ENCODE measurements around the gene SLC22A2.

SLC22A2 gene

DNA sequence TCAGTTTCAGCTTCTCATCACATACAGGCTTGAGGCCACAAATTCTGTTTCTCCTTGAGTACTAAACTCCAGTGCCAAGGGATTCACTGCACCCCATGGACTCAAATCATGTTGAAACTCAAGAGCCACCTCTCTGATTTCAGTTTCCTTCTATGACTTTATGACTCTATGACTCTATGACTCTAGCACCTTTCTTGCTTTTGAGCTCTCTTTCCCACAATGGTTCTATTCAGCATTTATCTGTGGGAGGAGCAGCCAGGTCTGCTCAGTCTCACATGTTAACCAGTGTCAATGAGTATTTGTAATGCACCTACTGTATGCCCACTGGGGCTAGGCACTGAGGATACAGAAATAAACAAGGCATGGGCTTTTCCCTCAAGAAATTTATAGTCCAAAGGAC lies 14.6 kb upstream of the SLC22A2 start:
- DNase-seq = no peak

DNA sequence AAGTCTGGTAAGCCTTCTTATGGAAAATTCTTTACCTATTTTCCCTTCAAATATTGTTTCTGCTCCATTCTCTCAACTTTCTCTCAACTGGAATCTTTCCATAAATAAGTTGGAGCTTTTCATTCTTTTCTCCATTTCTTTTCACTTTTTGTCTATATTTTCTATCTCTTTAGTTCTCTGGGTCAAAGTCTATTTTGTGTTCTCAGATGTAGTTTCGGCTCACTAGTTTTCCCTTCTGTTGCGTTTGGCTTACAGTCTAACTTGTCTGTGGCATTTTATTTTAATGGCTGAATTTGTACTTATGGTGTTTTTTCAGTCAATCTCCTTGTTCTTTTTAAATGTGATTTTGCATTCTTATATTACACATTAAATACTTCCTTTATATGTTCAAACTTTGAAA lies 14.1 kb upstream of the SLC22A2 start:
- DNase-seq = no peak

DNA sequence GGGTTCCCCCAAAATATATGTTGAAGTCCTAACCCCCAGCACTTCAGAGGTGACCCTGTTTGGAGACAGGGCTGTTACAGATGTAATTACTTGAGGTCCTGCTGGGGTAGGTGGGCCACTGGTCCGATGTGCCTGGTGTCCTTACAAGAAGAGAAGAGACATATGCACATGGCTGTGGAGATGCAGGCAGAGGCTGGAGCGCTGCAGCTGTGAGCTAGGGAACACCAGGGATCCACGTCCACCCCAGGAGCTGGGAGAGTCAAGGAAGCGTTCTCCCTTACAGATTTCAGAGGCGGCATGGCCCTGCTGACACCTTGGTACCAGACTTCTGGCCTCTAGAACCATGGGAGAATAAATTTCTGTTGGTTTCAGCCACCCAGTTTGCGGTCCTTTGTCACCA lies 11.7 kb upstream of the SLC22A2 start:
- DNase-seq = no peak

DNA sequence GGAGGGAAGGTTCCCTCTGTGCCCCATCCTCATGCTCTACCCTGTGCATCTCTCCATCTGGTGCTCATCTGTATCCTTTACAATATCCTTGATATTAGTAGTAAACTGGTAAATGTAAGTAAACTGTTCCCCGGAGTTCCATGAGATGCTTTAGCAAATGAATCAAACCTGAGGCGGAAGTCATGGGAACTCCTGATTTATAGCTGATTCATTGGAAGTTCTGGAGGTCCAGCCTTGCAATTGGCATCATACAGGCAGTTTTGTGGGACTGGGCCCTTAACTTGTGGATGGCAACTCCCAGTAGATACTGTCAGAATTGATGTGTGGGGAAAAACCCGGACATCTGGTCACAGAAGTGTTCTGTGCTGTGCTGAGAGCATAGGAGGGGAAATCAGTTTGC lies 11.2 kb upstream of the SLC22A2 start:
- no peak for DNase-seq

DNA sequence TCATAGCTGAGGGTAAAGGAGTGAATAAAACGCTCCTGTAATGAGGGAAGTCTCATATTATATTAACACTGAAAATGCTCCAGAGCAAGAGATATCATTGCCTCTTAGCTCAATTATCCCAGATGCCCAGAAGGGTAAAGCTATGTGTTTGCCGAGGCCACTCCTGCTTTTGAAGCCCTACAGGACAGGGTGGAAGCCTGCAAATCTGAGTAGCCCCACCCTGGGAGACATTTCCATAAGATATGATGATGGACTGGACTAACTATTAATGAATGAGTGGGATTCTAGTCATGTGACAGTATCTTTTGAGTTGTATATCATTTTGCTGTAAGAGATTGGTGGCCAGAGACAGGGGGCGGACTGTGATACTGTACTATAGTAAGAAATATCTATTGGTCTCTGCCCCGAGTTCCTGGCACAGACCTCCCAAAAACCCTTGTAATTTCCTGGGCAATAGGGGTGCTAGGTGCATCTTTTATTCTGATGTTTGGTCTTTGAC lies 10.5 kb upstream of the SLC22A2 start:
- DNase-seq = no peak

DNA sequence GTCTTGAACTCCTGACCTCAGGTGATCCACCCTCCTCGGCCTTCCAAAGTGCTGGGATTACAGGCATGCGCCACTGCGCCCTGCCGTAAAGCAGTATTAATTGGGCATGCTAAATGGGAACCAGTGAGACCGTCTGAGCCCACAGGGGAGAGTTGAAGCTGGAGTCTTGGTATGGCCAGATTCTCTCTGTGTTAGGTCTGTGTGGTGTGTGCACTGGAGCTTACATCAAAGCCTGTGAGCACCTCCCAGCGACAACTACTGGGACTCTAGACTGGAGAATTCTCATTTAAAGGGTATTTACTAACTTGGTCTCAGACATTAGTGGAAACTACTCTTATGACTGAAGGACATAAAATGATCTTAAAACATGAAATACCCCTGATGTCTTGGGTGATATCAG lies 8.5 kb upstream of the SLC22A2 start:
- DNase-seq = no peak

DNA sequence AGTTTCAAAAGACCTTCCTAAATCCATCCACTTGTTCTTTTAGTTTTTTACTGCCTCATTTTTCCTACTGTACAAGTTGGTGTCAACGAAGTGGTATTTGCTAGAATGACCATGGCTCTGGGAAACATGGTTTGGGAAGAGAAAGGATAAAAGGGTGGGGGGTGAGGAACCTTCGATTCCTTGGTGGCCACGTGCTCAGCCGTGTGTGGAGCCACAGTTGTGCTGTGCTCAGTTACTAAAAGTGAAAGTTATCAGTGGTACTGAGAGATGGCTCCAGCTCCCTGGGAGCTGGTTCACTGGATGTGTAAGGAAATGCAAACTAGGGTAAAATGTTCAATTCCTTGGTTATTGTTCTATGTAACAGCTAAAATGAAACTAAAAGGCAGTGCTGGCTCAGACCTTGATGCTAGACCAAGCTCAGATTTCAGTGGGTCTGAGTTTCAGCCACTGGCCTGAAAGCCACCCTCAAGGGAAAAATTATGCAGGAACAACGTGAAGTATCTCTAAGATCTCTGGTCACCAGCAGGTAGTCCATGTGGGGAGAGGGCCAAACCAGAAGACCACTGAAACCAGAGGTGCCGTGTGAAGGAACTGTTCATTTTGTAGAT lies 7.4 kb upstream of the SLC22A2 start:
- no peak for DNase-seq

DNA sequence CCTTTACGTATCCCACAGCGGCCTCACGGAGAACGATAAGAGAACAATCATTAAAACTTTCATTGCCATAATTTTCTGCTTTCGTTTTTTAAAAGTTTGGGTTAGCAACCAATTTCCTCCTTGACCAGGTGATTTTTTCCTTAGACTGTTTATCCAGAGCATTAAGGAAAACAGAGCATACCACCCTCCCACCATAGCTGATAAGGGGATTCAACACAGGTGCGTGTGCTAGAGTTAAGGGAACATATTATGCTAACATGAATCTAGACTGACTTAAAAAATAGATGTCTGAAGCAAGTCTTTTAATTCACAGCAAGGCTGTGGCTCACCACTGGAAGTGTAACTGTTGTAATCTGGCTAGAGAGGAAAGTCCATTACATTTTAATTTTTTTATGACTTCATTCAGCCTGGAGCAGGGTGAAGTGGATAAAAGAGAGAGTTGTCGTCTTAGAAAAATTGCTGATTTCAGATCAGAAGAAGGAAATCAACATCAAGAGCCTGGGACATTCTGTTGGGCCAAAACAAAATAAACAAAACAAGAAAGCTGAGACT lies 5.5 kb upstream of the SLC22A2 start:
- DNase-seq = no peak

DNA sequence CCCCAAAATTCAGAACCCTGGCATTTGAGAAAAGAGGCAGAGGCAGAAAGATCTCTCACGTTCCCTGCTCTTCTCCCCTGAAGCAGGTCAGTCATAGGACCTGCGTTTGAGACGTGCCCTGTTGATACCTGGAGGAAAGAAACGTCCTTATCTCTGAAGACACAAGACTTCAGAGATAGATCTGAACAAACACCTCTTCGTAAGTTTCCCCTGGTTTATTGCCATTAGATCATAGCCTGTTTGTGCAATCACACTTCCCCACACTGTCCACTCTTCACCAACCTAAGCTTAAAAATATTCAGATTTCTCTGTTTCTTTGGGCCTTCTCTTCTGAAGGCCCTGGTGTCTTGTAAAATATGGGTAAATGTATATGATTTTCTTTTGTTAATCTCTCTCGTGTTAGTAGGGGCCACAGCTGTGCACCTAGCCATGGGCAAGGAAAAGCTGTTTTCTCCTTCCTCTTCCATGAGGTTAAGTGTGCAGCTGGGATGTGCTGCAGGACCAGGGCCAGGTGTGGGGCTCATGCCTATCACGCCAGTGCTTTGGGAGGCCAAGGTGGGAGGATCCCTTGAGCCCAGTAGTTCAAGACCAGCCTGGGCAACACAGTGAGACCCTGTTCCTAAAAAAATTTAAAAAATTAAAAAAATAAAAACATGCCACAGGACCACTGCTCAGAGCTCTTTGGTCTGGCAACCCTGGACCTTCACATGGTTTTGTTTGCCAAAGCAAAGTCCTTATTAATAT lies 4.7 kb upstream of the SLC22A2 start:
- DNase-seq = no peak

DNA sequence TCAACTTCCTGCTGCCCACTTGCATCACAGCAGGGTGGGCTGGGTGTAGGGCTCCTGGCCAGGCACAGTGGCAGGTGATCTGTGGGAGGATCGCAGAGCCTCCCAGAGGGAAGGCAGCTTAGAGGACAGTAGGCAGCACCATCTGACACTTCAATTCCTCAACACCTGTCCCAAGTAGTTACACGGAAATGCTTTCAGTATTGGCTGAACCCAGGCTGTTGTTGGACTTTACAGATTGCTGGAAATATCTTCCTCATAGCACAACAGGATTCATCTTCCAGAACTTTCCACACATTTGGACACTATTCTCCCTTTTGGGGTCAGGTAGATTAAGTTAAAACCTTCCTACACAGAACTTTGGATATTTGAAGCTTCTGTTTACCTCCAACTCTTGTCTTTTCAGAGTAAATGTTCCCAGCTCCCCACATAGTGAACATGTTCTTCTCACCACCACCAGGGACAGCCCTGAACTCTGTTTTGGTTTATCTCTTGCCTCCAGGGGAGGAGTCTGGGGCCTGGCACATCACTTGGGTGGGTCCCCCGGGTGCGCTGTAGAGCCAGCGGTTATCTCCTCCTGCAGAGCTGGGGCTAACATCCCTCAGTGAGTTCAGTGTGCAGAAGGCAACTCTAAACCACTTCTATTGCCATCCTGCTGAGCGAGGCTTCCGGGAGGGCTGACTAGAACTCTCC lies 3.5 kb upstream of the SLC22A2 start:
- no peak for DNase-seq

DNA sequence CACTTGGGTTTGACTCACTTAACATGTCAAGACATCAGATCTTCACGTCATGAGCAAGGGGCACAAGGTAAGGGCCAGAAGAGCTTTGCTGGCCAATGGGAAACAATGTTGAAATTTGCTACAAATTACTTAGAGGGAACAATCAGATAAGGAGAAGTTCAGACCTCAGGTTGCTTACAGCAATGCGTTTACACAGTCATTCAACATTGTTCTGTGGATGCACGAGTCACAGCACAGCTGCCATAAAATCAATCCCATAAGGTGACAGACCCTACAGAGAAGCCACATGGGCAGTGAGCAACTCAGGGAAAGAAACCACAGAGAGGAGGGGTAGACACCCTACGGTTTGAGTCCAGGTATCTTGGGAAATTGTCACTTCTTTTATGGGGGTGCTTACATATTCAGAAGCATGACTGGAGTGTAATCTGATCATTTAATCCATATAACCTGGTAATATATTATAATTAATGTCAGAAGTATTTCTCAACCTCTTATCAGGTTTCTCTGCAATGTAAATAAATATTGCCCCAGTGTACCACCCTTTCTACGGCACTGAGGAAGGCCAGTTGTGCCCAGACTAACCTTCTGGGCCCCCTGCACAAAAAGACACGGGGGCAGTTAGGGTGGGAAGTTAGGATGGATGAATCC lies 2.3 kb upstream of the SLC22A2 start:
- DNase-seq = no peak

DNA sequence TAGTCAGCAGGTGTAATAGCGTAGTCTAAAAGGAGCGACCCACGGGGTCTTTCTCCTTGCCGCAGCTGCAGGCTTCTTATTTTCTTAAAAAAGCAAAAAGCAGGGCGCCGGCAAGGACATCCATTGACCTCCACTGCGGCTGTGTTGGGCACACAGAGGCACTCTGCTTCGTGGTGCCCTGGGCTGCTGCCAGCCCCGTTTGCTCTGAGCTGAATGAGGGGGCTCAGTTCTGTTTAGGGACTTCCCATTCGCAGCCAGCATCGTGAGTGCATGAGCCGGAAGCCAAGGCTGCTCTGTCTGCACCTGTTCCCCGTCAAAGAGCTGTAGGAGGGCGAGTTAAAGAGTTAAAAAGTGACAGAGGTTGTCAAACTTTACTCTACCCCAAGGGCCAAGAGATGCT lies 1.7 kb upstream of the SLC22A2 start:
- no peak for DNase-seq

DNA sequence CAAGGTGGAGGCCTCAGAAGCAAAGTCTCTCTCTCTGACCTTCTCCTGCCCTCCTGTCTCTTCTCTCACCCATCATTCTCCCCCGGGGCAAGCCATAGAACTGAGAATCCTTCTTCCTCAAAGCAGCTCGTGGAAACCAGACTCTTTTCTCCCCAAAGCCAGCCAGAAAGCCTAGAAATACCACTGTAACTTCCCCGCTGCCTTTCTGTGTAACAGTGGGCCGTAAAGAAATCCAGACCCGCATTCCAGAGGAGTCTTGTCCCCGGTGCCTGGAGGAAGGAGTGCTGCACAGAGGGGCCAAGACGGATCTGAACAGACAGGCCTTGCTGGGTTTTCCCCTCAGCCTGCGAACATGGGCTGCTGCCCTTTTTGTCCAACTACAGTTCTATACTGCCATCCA lies 977 bp upstream of the SLC22A2 start:
- no peak for DNase-seq

DNA sequence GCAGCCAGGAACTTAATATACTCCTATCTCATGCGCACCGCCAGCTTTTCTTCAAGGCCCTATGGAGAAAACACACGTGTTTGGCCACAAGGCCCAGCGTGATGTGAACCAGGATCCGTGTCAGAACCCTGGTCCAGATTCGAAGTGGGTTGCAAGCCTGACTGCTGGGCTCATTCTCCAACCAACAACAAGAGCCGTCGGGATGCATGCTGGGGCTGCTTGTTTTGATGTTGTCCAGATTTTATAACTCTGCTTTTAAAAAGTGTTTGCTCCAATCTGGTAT lies 463 bp upstream of the SLC22A2 start:
- no peak for DNase-seq

DNA sequence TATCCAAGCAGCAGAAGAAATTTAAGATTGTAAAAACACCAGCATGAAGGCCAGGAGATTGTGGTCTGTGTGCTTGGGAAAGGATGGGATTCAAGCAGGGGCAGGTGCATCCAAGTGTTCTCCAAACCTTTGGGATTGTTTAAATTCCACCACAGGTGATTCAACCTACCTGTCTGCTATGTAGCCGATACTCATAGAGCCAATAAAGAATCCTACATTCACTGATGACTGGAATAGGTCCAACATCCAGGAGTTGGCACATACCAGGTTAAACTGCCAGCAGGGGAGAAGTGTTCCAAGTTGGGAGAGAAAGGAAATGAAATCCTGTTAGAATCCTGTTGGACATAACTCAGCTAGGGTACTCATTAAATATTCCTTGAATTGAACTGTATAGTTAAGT lies 2.2 kb downstream of the SLC22A2 start:
- DNase-seq = no peak

DNA sequence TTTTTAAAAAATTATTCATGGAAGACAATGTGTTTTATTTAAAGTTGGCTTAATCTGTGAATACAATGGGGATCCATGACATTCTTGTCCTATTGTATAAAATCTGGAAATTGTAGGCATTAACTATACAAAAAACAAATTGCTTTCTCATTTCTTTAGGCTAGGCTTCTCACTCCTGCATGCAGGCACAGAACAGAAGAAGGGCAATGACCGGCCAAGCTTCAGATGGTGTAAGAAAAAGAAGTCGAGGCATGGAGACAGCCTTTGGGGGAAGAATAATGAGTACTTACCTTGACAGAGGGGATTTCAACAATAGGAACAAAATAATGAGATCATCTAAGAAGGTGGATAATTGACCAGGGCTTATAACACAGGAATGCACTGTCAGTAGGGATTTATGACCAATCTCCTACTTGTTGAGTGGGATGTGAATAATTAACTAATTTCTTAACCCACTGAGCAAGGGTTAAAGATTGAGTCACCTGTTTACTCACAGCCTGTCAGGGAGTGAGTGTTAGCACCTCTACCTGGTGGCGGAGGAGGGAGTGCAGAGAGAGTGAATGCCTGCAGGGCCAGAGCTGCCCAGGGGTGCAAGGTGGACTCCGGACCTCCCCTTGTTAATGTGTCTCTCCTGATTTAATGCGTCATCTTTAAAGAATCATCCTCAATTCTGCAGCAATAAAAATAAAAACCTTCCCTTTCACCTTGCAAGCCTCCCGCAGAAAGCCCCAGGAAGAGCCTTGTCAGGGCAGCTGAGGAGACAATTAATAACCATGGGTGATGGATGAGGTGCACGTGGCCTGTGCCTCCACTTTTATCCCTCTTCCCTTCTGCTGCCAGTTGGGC lies 3.9 kb downstream of the SLC22A2 start:
- no peak for DNase-seq

DNA sequence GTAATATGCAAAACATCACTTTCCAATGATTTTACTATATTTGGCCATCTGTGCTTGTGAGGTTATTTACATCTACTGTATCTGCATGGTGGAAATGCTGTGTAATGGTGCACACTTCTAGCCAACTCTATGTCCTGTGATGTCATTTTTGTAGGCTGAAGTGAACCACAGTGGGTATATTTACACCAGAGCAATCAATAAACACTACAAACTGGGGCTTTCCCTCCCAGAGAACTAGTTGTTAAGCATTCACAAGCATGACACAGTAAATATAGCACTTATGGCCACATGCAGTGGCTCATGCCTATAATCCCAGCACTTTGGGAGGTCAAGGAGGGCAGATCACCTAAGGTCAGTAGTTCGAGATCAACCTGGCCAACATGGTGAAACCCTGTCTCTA lies 4.9 kb downstream of the SLC22A2 start:
- no peak for DNase-seq

DNA sequence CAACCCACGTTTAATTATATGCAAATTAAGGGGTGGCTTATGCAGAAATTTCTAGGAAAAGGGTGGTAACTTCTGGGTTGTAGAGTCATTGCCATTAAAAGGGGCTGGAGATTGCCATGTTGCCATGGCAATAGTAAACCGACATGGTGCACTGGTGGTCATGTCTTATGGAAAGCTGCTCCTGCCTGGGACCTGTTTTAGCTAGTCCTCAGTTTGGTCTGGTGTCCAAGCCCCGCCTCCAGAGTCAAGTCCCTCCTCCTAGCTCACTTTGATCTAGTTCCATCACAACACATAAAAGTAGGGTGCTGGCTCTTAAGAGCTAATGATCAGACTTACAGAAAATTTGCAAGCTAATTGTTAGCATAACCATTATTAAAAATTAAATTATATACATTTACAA lies 5.3 kb downstream of the SLC22A2 start:
- DNase-seq = no peak

DNA sequence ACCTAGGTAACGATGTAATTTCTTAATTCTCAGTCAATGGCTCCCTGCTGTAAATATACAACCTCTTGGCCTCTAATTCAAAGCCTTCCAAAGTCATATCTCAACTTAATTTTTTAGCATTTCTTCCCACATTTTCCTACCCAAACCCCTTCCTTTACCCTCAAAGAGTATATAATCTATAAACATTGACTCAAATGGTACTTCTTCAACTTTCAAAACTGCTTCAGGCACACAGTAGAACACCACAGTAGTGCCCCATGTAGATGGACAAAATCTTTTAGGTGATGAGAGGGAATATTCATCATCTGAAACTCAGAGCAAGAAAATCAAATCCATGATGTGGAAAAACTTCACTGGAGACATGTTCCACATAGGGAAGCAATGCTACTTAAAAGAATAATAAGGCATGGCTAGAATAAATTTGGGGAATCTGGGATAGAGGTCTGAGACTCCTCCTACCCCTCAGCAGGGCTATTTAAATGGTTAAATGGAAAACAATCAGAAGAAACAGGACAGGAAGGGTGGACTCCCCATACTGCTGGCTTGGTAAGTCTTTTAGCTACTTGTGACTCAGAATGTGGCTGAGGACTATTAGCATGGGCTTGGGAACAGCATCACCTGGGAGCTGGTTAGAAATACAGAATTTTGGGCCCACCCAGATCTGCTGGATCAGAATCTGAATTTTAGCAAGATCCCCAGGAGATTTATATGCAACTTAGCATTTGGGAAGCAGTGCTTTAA lies 6.4 kb downstream of the SLC22A2 start:
- no peak for DNase-seq

DNA sequence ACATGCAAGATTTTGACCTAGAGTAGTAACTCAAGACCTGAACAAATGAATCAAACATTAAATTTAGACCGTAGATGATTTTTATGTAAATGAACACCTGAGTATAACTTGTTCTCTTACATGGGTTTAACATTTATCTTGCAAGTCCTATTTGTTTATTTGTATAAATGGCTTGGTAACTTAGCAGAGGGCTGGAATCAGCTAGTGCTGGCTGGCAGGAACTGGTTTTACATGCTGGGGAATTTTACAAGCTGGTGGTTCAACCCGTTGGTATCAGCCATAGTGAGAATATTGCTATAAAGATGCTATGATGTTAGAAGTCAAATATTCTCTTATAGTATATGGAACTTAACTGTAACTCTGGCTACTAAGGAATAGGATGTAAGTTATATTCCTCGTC lies 8.9 kb downstream of the SLC22A2 start:
- DNase-seq = no peak

DNA sequence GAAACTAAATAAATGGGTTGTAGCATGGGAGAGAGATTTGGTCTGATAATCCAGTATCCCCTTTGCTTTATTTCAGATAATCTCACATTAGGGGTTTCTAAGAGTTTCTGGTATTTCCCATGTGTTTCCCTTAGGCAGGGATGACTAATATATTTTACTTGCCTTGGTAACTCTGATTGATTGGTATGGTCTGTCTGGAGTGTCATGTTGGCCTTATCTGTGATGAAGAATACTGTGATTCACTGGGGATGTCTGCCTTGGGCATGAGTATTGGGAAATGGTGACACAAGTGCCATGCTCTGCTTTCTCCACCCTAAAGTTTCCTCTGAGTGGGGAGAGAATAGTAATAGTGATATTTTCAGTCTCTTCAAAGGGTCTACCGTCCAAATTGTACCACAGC lies 10.1 kb downstream of the SLC22A2 start:
- DNase-seq = no peak

DNA sequence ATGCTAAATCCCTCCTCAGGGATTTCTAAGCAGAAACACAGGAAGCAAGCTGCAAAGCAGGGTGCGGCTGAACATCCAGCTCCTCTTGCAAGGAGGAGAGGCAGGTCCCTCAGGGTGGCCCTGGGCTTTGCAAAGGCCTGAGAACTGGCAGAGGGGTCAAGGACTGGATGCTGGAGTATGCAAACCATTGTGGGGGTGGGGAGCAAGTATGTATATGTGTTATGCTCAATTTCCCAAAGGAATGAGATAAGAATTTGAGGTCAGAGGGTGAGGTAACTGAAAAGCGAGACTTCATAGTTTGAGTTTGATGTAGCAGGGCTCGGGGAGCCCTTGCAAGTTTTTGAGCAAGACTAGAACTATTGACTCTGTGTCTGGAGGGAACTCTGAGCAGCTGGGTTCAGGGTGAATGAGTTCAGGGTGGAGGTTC lies 11.2 kb downstream of the SLC22A2 start:
- no peak for DNase-seq
